HG03108 (cell line): ENCODE results near the gene FER.
"Not testable (repeated sequence)": the region's sequence is repeated elsewhere in the genome, so short reads cannot be mapped to it uniquely, and the experiment has no call there.

Experiments used
- ATAC-seq: cut with Tn5 transposase; IDR thresholded peaks from one replicate; pipeline ENCODE4 v1.9.1; 2021; ENCODE audit warnings: moderate library complexity; ENCODE audit not compliant: unreplicated experiment

The FER gene

DNA sequence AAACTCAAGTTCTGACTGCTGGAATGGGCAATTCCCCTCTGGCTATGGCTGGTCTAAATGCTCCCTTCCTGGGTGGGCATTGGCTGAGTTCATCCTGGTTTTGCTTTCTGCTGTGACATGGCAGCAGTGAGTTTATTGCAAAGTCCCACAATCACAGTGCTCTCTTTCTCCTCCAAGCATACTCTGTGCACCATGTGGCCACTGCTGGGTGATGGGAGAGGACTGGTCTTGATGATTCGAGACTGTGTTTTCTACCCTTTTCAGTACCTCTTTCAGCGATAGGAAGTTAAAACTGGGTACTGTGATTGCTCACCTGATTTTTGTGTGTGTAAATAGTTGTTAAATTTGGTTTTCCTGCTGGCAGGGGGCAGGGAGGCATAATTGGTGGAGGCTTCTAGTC lies 49.7 kb downstream of the FER start:
- ATAC-seq, result no peak

DNA sequence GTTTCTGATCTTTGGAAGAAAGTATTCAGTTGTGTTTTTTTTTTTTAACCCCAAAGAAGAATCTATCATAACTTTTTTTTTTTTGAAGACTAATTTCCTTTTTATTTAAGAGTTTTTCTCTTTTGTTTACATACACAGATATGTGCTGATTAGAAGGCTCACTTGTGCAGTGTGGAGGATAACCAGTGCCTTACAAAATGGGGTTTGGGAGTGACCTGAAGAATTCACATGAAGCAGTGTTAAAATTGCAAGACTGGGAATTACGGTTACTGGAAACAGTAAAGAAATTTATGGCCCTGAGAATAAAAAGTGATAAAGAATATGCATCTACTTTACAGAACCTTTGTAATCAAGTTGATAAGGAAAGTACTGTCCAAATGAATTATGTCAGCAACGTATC lies 50.3 kb downstream of the FER start:
- no peak for ATAC-seq

DNA sequence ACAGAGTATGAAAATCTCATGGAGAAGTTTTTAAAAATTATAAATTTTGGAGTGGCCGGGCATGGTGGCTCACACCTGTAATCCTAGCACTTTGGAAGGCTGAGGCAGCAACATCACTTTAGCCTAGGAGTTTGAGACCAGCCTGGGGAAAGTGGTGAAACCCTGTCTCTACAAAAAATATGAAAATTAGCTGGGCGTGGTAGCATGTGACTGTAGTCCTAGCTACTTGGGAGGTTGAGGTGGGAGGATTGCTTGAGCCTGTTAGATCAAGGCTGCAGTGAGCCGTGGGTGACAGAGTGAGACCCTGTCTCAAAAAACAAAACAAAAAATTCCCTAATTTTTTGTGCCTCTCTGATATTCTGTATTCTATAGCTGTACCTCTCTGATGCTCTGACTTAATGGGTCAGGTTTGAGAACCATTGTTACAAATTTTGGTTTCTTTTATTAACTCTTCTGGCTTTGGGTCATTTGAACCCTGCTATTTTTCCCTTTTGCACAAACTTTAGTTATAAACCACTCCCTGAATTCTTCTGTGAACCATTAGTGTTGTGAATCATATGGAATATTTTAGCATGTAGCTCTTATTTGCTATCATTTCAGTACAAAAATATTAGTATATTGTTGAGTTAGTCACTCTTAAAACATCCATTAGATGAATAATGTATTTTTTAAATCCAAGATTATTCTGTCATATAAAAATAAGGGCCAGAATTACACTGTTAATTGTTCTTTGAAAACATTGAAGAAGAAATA lies 51.0 kb downstream of the FER start:
- no peak for ATAC-seq

DNA sequence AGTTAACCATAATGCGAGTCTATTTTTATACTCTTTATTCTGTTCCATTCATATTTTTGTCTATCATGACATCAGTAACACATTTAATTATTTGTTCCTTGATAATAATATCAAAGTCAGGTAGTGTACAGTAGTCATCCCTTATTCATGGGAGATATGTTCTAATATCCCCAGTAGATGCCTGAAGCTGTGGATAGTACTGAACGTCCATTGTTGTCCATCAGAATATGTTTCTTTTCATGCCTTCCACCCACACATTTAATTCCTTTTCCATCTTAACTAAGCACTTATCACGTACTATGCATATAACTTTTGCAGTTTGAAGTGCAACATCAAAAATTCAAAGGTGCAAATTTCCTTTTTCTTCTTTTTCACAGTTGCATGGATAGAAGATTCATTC lies 53.6 kb downstream of the FER start:
- ATAC-seq, result no peak

GRCh38 chr5:108801776-108802175 lies 54.1 kb downstream of the FER start:
- ATAC-seq, result no peak

DNA sequence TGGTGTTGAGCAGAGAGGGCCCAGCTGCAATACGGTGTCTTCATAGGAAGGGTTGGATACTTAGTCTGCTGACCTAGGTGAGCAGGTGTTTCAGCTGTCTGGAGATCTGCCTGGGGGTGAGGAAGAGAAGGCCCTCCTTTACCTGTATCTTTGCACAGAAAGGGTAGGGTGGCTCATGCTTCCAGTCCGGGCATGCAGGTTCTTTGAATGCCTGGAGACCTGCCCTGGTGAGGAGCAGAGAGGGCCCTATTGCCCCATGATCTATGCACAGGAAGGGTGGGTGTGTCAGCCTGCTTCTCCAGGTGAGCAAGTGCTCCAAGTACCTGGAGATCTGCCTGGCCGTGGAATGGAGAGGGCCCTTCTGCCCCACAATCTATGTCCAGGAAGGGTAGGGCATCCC lies 63.0 kb downstream of the FER start:
- no peak for ATAC-seq

- ATAC-seq, result no peak
Observed at GRCh38 chr5:108813673-108814072, 66.0 kb downstream of the FER start.

- ATAC-seq, result no peak
Observed at GRCh38 chr5:108814551-108814950, 66.9 kb downstream of the FER start.

DNA sequence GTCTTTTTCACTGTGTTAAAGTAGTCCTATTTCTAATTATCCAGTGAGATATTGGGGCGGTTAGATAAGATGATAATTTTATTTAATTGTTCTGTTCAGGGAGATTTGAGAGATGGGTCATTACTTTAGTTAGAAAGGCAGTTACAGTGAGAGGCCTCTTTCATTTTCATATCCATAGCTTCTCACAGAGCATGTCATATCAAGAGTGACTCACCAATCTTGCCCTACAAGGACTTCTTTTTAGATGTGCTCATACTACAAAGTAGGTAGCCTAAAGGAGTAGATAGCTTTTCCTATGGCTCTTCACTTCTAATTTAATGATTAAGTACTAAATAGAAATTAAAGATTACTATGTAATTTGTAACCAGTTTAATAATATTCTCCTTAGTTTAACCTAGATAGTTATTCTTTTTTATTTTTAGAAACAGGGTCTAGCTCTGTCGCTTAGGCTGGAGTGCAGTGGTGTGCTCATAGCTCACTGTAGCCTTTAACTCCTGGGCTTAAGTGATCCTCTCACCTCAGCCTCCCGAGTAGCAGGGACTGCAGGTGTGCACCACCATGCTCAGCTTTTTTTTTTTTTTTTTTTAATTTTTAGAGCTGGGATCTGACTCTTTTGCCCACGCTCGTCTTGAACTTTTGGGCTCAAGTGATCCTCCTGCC lies 71.0 kb downstream of the FER start:
- ATAC-seq, result peak; percentile 91

GRCh38 chr5:108820983-108821382 lies 73.3 kb downstream of the FER start:
- no peak for ATAC-seq

DNA sequence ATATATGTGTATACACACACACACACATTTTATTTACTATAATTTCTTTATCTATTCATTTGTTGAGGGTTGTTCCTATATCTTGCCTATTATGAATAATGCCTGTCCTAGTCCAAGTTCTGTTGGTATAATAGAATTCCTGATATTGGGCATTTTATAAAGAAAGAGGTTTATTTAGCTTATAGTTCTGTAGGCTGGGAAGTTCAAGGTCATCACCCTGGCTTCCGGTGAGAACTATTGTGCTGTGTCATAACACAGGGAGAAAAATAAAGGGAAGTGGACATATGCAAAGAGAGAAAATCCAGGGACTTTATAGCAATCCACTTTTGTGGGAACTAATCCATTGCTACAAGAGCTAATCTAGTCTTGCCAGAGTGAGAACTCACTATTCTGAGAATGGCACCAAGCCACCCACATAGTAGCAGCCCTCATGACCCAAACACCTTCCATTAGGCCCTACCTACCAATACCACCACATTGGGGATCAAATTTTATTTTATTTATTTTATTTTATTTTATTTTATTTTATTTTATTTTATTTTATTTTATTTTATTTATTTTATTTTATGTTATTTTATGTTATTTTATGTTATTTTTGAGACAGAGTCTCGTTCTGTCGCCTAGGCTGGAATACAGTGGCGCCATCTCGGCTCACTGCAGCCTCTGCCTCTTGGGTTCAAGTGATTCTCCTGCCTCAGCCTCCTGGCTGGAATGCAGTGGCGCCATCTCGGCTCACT lies 74.7 kb downstream of the FER start:
- no peak for ATAC-seq

DNA sequence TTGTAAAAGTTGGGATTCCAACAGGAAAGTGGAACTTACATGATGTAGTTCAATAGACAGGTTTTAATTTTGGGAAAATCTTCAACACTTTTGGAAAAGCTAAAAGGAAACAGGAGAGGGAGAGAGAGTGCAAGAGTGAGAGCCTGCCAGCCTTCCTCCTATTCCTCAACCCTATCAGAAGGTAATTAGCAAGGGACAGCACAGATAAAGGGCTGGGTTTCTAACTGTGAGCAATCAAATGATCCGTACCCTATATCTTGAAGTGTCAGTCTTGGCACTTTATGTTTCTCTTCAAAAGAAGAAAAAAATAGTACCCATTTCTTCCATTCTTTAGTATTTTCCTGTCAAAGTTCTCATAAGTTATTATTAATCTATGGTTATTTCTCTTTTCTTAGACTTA lies 79.4 kb downstream of the FER start:
- ATAC-seq, result no peak

DNA sequence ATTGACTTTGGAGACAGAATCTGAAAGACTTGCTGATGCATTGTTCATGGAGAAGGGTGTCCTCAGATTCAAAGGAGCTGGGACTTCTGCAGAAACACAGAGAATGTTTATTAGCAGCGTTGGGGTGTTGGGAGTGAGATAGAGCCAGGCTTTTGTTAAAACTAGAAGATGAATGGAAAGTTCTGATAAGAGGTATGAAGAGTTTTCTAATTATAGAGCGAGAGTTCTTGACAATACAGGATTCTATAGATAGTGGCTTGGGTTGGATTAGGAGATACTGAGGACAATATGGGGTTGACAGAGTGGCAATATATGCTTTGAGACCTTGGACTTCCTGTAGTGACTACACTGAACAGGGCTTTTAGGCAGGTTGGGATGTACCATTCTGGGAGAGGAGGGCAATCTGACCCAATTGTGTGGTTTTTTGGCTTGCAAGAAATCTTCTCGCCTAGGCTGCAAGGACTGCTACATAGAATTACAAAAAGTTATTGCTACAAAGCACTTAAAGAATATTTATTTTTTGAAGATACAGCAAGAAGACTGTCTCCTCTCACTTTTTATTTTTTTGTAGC lies 83.1 kb downstream of the FER start:
- ATAC-seq, result no peak

- no peak for ATAC-seq
Observed at GRCh38 chr5:108836492-108836891, 88.8 kb downstream of the FER start.

DNA sequence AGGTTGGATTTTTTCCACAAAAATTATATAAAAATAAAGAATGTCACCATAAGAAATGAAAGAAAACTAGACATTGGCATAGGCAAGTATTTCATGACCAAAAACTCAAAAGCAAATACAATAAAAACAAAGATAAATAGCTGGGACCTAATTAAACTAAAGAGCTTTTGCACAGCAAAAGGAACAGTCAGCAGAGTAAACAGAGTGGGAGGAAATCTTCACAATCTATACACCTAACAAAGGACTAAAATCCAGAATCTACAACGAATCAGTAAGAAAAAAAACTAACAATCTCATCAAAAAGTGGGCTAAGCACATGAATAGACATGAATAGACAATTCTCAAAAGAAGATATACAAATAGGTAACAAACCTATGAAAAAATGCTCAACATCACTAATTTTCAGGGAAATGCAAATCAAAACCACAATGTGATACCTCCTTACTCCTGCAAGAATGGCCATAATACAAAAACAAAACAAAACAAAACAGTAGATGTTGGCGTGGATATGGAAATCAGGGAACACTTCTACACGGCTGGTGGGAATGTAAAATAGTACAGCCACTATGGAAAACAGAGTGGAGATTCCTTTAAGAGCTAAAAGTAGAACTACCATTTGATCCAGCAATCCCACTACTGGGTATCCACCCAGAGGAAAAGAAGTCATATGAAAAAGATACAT lies 94.7 kb downstream of the FER start:
- not testable (repeated sequence) for ATAC-seq

DNA sequence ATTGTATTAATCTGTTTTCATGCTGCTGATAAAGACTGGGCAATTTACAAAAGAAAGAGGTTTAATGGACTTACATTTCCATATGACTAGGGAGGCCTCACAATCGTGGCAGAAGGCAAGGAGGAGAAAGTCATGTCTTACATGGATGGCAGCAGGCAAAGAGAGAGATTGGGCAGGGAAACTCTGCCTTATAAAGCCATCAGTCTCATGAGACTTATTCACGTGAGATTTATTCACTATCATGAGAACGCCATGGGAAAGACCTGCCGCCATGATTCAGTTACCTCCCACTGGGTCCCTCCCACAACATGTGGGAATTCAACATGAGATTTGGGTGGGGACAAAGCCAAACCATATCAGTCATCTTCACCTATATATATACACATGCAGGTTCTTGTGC lies 103.4 kb downstream of the FER start:
- ATAC-seq, result not testable (repeated sequence)

DNA sequence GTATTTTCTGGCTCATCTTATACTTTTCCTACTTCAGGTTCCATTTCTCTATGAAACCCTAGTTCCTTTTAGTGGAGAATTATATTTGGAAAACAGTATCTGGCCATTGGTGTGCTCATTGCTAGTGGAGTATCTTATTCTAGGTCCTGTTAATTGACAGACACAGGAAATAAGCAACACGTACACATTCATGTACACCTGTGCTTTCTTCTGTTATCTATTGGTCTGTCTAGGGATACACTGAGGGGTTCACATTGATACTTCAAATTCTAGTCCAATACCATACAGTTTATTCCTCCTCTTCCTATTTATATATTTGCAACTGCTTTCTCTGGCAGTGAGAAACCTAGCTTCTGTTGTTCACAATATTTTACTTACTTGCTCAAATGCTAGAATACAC lies 110.2 kb downstream of the FER start:
- peak; percentile 31 for ATAC-seq

DNA sequence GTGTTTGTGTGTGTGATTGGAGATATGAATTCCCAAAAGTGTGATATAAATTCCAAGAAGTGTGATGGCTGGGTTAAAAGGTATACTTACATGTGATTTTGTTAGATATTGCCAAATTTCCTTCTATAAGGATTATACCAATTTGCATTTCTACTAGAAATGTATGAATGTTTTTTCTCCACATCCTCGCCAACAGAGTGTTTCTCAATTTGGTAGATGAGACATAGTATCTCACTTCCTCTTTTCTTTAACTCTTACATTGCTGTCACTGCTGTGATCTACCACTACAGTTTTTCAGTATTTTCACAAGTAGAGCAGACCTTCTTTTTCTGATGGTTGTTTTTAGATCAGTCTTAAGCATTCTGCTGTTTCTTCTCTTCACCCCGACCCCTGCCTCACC lies 111.3 kb downstream of the FER start:
- peak; percentile 90 for ATAC-seq

- no peak for ATAC-seq
Observed at GRCh38 chr5:108862211-108862610, 114.5 kb downstream of the FER start.

DNA sequence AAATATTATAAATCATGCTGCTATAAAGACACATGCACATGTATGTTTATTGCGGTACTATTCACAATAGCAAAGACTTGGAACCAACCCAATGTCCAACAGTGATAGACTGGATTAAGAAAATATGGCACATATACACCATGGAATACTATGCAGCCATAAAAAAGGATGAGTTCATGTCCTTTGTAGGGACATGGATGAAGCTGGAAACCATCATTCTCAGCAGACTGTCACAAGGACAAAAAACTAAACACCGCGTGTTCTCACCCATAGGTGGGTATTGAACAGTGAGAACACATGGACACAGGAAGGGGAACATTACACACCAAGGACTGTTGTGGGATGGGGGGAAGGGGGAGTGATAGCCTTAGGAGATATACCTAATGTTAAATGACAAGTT lies 118.4 kb downstream of the FER start:
- ATAC-seq, result not testable (repeated sequence)

- ATAC-seq, result no peak
Observed at GRCh38 chr5:108867656-108868055, 120.0 kb downstream of the FER start.
